SK-N-DZ (cell line): ENCODE data around the gene PTPN14.

Experiments
- DNase-seq: peaks from one replicate; pipeline ENCODE4 v3.0.0-alpha.2; 2015; ENCODE audit warnings: low spot score

The PTPN14 gene

GRCh38 chr1:214569357-214570004 lies 18.1 kb upstream of the PTPN14 start:
- no peak for DNase-seq

GRCh38 chr1:214568328-214568727 lies 16.9 kb upstream of the PTPN14 start:
- DNase-seq: no peak

DNA sequence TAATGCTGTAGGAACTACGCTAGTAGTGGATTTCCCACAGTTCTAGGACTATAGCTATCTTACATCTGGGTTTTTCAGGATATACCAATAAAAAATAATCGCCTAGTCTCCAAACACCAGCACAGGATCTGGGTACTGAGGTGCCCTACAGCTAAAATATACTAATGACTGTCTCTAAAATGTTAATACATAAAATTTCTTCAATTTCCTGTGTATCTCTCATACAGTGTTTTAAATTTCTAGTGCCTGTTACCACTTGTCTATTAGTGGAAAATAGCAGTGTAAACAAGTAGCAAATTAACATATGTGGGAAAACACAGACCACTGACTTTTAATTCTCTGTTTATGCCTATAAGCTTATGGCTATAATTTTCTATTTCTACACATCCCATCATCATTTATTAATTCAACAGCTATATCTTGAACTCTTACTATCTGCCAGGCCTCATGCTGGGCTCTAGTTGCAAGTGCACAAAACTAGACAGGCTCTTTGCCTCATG lies 16.1 kb upstream of the PTPN14 start:
- DNase-seq: no peak

- DNase-seq: no peak
Observed at GRCh38 chr1:214566158-214567104, 15.0 kb upstream of the PTPN14 start.

- DNase-seq: no peak
Observed at GRCh38 chr1:214565310-214565709, 13.9 kb upstream of the PTPN14 start.

DNA sequence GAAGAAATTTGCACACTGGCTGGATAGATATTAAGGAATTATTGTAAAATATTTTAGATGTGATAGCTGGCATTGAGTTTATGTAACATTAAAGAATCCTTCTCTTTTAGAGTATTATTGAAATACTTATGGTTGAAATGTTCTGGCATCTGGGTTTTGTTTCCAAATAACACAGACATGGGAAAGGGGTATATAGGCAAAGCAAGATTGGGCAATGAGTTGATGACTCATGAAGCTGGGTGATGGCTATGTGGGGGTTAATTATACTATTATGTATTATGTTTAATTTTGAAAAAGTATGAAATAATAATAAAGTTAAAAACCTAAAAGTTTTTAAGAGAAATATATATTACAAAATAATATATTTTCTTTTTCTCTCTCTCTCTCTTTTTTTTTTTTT lies 12.5 kb upstream of the PTPN14 start:
- no peak for DNase-seq

DNA sequence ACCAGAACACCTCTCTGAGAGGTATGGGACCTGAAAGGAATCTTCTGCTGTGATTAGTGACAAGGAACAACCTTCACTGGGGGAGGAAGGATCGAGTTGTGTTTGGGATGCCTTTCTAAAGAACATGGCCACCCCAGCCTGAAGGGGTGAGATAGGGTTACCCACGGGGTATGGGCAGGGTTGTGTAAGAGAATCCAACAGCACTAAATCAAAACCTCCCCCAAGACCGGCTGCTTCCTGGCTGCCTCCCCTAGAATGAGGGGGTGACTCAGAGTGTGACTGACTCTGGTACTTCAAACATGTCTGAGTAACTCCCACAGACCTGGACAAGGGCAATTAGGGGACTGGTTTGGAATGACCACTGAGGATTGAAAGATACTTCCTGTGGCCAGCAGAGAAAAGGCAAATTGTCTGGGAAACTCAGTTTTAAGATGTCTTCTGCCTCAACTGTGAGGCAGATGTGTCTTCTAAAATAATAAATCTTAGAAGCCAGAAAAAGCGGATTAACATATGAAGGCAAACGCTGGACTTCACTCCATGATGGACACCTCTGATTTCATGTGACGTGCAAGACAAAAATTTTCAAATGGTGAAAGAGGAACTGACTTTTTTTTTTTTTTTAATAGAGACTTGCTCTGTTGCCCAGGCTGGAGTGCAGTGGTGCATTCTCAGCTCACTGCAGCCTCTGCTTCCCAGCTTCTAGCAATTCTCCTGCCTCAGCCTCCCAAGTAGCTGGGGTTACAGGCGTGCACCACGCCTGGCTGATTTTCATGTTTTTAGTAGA lies 6.7 kb upstream of the PTPN14 start:
- no peak for DNase-seq

DNA sequence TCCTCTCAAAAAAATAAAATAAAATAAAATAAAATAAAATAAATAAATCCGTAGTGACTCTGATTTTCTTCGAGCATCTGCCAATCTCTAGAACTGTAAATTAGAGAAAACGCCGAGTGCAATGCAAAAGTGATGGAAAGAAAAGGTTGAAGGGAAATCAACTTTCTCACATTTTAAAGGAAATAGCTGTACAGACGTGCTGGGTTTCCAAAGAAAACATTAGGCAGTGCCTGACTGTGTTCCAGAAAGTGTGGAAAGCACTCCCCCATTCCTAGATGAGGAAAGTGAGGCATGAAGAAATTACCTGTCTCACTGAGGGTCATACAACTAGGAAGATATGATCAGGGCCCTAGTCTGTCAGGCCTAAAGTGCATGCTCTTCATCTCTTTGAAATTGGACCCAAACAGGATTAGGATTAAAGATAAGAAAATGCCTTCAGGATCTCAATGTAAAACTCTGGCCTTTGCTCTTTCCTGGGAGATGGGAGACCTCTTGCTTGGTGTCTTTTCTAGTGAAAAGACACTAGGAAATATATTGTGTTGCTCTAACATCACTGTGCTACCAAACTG lies 1.8 kb upstream of the PTPN14 start:
- no peak for DNase-seq

DNA sequence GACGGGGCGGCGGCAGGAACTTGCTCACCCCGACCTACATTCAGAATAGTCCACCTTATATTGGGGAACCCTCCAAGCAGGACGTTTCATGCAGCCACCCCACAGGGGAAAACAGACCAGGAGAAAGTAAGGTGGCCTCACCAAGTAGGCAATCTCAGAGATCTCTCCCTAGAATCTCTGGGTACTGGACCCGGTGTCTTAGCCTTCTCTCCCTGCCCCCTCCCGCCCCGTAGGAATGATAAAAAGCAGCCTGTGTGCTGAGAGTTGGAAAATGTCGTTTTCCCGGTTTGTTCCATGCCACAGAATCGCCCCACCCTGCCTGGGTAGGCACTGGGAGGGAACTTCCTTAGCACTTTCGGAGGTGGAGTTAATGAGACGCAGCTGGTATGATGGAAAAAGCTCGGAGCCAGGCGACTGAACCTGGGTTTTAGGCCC lies 789 bp upstream of the PTPN14 start:
- DNase-seq: no peak

DNA sequence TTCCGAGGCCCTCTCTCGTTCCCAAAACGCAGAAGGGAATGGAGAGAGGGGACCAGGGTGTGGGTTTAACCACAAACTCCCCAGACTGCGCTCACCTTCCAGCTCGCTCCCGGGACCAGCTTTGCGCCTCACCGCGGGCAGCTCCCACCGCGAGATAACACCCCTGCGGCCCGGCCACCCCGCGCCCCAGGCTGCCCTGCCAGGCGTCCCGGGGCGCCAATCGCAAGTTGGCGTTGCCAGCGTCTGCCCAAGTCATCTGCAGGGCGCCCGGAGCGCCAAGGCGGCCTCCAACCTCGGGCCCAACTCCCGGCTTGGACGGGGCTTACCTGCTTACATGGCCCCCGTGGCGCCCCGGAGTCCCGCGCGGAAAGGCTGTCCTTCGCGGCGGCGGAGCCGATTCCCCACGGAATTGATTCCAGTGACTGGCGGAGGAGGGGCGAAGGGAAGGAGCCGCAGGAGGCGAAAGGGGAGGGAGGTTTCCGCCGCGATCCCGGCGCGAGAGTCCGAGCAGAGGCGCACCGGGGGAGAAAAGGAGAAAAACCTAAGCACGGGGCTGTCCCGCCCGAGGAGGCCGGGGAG lies 456 bp downstream of the PTPN14 start:
- no peak for DNase-seq

DNA sequence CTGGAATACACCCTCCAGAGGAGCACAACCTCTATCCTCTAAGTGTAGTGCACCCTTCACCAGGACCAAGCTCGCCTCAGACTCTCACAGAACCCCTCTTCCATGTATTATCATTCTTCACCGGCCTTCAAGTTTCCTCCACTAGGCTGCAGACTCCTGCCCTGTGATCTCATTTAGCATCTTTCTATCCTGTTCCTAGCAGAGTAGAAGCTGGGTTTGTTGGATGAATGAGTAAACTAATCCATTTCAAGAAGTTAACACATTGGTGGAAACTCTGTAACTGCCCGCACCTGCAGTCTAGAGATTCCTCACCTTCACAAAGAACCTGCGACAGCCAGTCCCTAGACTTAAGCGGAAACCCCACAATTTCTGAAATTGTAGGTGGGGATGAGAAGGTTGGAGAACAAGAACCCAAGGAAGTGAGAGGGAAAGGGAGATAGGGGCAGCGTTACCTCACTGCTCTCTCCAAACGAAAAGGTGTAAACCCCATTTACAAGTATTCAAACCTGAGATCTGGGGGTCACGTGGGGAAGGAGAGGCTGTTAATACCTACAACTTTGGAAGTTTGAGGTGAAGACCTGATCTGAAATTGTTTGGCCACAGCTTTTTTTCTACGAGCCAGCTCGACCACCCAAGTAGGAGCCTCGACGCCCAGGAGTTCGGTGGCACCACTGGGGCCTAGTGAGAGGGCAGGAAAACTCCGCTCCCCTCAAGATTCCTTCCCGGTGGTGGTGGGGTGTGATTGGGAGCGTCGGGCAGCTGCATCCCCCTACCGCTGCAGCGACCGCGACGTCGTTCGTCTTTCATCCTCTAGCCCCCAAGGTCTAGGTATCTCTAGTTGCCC lies 1.2 kb downstream of the PTPN14 start:
- DNase-seq: no peak

- DNase-seq: no peak
Observed at GRCh38 chr1:214549604-214550003, 1.8 kb downstream of the PTPN14 start.

GRCh38 chr1:214548988-214549387 lies 2.4 kb downstream of the PTPN14 start:
- DNase-seq: no peak

GRCh38 chr1:214548271-214548670 lies 3.1 kb downstream of the PTPN14 start:
- DNase-seq: no peak

DNA sequence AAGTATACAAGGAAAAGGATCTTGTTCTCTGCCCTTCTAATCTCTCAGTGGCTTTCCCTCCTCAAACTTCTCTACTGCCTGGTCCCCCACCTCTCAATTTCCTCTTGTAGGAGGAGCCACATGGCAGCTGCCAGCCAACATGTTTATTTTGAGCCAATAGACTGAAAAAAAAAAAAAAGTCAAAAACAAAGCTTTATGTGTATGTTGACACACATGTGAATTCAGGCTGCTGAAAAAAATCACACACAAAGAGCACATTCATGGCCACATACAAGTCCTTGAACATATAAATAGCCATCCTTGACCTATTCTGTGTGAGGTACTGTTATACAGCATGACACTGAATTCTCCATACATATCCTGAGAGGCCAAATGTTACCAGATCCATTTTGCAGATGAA lies 3.7 kb downstream of the PTPN14 start:
- DNase-seq: no peak

- DNase-seq: no peak
Observed at GRCh38 chr1:214546886-214547641, 4.3 kb downstream of the PTPN14 start.

DNA sequence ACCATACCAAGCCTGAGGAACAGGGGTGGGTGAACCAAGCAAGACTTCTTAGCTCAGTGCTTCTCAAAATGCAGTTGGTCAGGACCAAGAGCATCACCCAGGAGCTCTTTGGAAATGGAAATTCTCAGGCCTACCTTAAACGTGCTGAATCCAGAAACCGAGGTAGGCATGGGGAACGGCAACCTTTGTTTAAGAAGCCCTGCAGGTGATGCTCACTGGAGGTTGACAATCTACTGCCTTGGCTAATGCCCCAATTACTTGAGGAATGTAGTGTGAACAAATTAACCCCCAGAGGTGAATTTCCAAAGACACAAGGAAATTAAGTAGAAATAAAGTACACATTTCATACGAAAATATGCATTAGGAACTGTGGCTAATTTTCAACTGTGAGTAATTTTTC lies 5.3 kb downstream of the PTPN14 start:
- no peak for DNase-seq

DNA sequence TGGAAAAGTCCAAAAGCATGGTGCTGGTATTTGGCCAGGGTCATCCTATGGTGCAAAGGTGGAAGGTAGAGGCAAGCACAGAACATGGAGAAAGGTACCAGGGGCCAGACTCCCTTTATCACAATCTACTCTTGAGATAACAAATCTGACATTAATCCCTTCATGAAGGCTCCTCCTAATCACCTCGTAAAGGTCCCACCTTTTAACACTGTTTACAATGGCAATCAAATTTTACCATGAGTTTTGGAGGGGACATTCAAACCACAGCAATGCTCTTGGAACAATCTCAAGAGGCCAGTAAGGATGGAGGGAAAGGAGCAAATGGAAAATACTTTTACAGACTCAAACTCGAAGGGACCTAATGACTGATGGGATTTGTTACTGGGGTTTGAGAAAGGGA lies 6.1 kb downstream of the PTPN14 start:
- no peak for DNase-seq

DNA sequence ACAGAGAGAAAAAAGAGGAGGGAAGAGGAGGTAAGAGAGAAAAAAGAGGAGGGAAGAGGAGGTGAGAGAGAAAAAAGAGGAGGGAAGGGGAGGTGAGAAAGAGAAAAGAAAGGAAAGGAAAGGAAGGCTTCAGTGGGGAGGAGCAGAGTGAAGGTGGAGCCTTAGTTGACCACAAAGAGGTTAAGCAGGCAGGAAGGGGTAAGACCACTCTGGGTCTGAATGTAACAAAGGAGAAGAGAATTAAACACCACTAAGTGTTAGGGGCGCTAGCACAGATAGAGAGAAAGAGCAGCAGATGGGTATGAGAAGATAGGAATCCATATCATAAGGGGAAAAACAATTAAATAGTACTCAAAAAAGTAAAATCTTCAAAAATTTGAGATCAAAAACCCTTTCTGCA lies 6.6 kb downstream of the PTPN14 start:
- DNase-seq: no peak
